Measurements from ENCODE around the gene CCDC14. TPM values are rescaled to one million over a fixed set of nuclear protein-coding genes. Genes with fewer than 3 reads are reported as not detected.

Gene CCDC14
- total RNA-seq, 2 experiments from 2014 or later = 32.4 to 39.5 TPM

DNA sequence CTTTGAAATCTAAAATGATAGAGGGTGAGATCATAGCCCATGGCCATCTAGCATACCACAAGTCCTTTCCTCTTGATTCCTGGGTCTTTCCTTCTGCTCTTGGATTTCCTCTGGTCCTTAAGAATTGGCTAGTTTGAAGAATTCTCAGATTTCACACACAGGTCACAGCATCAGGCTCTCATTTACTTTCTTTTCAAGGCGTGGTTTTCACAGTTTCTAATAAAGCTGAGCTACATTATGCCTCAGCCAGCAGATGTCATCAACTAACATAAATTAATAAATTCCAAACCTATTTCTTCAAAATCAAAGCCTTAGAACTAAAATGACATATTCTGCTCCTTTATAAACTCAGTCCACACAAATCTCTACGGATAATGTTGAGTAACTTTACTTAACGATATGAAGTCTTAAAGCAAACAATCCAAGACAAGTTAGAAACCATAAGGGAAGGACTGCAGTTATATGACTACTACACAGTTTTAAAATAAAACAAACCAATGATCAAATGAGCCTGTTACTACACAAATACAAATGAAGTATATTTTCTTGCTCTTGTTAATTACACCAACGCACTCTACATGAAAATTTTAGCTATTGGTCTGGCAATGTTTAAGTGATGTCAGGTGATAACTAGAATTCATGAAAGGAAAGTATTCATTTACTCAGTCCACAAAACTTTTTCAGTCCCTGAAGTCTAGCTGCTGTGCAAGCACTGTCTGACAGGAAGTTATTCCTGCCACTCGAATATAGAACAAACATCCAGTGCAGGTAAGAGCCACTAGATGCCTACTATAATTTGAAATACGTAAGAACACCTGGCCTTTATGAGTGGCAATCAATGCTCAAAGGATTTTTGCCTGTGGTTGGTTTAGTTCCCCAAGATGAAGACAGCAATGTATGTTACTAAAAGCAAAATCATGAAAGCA, 9.2 kb downstream of the CCDC14 start:
- Mint-ChIP-seq H3K27me3 (no peaks in the 10 kb centered on the region), H3K4me3 (no peak overlapping the region), H3K27ac (no peak overlapping the region), H3K9me3 (no peaks in the 10 kb centered on the region), H3K4me1 (ENCODE audit: low read depth) (no peaks in the 10 kb centered on the region), H3K36me3 (peaks cover 39% of the 10 kb centered on the region)
- ChIA-PET CTCF (interaction anchor here (0.7 to 1.3 kb wide), 3 partner anchors 28 to 209 kb away, joined by 3 to 4 read pairs (median 4); partner anchors contain the start of gene KALRN), POLR2A (no interaction called here)
- intact Hi-C loops (cut with micrococcal nuclease) = no loop called here
- no peak for DNase-seq

- Mint-ChIP-seq H3K4me1 (ENCODE audit: low read depth) (no peaks in the 10 kb centered on the region), H3K27ac (no peak overlapping the region), H3K9me3 (no peaks in the 10 kb centered on the region), H3K36me3 (peaks cover 44% of the 10 kb centered on the region), H3K4me3 (no peak overlapping the region), H3K27me3 (no peaks in the 10 kb centered on the region)
- DNase-seq = no peak
- POLR2A ChIA-PET = no interaction called here
- intact Hi-C loops (cut with micrococcal nuclease) = no loop called here
- CTCF ChIA-PET = no interaction called here
Observed at GRCh38 chr3:123949641-123950040, 11.4 kb downstream of the CCDC14 start.

DNA sequence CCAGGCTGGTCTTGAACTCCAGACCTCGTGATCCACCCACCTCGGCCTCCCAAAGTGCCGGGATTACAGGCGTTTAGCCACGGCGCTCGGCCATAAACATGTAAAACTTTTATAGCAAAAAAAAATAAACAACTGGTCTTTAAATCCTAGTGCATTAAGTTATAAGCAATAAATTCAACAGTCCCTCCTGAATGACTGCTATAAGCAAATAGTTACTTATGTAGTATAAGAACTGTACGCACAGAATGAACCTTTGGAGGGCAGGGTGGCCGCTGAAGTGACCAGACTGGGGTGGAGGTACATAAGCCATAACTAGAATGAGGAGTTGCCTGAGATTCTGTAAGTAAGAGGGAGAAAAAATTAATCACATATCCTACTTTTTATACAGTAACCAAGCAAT, 12.6 kb downstream of the CCDC14 start:
- H3K27me3 Mint-ChIP-seq = no peaks in the 10 kb centered on the region
- DNase-seq = no peak
- no peak overlapping the region for H3K27ac Mint-ChIP-seq
- ChIA-PET CTCF (no interaction called here), POLR2A (no interaction called here)
- no peaks in the 10 kb centered on the region for H3K4me1 Mint-ChIP-seq (ENCODE audit: low read depth)
- H3K36me3 Mint-ChIP-seq = peaks cover 51% of the 10 kb centered on the region
- H3K4me3 Mint-ChIP-seq = no peak overlapping the region
- H3K9me3 Mint-ChIP-seq = no peaks in the 10 kb centered on the region
- intact Hi-C loops (cut with micrococcal nuclease) = no loop called here

DNA sequence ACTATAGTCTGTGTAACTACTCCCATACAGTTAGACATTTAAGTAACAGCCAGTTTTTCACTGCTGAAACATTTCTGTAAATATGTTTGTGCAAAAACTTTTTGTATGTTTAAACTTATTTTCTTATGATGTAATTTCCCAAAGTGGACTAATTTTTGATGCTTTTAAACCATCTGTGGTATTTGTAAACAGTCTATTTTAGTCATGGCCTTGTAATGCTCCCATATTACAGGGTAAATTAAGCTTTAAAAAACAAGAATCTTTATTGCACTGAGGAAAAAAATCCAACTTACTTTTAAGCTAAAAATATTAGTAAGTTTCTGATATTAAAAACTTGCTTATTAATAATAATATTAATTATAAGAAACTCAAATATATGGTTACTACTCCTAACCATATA, 13.5 kb downstream of the CCDC14 start:
- DNase-seq = no peak
- H3K9me3 Mint-ChIP-seq = no peaks in the 10 kb centered on the region
- H3K4me1 Mint-ChIP-seq (ENCODE audit: low read depth) = no peaks in the 10 kb centered on the region
- H3K27ac Mint-ChIP-seq = no peak overlapping the region
- no peaks in the 10 kb centered on the region for H3K27me3 Mint-ChIP-seq
- intact Hi-C loops (cut with micrococcal nuclease) = no loop called here
- H3K4me3 Mint-ChIP-seq = no peak overlapping the region
- ChIA-PET CTCF (no interaction called here), POLR2A (no interaction called here)
- H3K36me3 Mint-ChIP-seq = peaks cover 45% of the 10 kb centered on the region

DNA sequence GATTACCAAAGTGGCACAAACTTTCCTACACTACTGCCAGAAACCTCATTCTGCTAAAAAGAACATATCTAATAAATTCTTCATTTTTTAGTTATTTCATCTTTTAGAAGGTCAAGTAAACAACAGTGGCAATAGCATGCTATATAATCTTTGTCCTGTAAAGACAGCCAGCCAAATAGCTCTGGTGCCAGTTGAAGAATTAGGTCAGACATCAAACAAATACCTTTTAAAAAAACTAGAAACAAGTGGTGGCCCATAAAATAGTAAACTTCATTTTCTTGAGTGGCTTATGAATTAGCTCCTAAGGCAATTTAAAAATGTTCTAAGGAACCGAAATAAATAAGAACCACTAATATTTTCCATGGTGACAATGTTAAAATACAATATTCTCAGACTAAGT, 19.5 kb downstream of the CCDC14 start:
- H3K27me3 Mint-ChIP-seq = no peaks in the 10 kb centered on the region
- ChIA-PET CTCF (interaction anchor here (0.8 to 2.3 kb wide), 2 partner anchors 12 to 39 kb away, joined by 3 to 5 read pairs; no protein-coding TSS in a partner anchor), POLR2A (no interaction called here)
- no peak for DNase-seq
- no peaks in the 10 kb centered on the region for H3K9me3 Mint-ChIP-seq
- H3K36me3 Mint-ChIP-seq = peaks cover 44% of the 10 kb centered on the region
- H3K4me1 Mint-ChIP-seq (ENCODE audit: low read depth) = no peaks in the 10 kb centered on the region
- no peak overlapping the region for H3K27ac Mint-ChIP-seq
- intact Hi-C loops (cut with micrococcal nuclease) = no loop called here
- no peak overlapping the region for H3K4me3 Mint-ChIP-seq

- Mint-ChIP-seq H3K4me1 (ENCODE audit: low read depth) (no peaks in the 10 kb centered on the region), H3K4me3 (no peak overlapping the region)
Observed at GRCh38 chr3:123941121-123941520, 19.9 kb downstream of the CCDC14 start.

GRCh38 chr3:123939706-123940105, 21.3 kb downstream of the CCDC14 start:
- no peaks in the 10 kb centered on the region for H3K4me1 Mint-ChIP-seq (ENCODE audit: low read depth)
- H3K36me3 Mint-ChIP-seq = peaks cover 34% of the 10 kb centered on the region
- H3K27me3 Mint-ChIP-seq = no peaks in the 10 kb centered on the region
- intact Hi-C loops (cut with micrococcal nuclease) = no loop called here
- no peak overlapping the region for H3K4me3 Mint-ChIP-seq
- POLR2A ChIA-PET = no interaction called here
- DNase-seq = no peak
- H3K9me3 Mint-ChIP-seq = no peaks in the 10 kb centered on the region
- CTCF ChIA-PET = interaction anchor here (0.7 kb wide), 1 partner anchor 36 kb away, joined by 4 read pairs; no protein-coding TSS in a partner anchor
- no peak overlapping the region for H3K27ac Mint-ChIP-seq

More at GRCh38 chr3:123941121-123941520, 19.9 kb downstream of the CCDC14 start:
- intact Hi-C loops (cut with micrococcal nuclease) = no loop called here
- no peaks in the 10 kb centered on the region for H3K27me3 Mint-ChIP-seq
- CTCF ChIA-PET = interaction anchor here (0.8 to 2.3 kb wide), 2 partner anchors 12 to 39 kb away, joined by 3 to 5 read pairs; no protein-coding TSS in a partner anchor
- H3K36me3 Mint-ChIP-seq = peaks cover 41% of the 10 kb centered on the region
- H3K27ac Mint-ChIP-seq = no peak overlapping the region
- H3K9me3 Mint-ChIP-seq = no peaks in the 10 kb centered on the region
- DNase-seq = no peak
- POLR2A ChIA-PET = no interaction called here

DNA sequence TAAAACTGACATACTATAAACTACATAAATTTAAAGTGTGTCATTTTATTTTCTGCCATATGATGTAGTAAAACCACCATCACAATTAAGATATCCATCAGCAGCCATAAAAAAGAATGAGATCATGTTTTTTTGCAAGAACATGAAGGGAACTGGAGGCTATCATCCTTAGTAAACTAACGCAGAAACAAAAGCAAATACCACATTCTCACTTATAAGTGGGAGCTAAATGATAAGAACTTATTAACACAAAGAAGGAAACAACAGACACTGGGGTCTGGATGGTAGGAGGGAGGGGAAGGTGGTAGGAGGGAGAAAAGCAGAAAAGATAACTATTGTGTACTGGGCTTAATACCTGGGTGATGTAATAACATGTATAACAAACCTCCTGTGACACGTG, 24.6 kb downstream of the CCDC14 start:
- POLR2A ChIA-PET = no interaction called here
- CTCF ChIA-PET = no interaction called here
- no peaks in the 10 kb centered on the region for H3K27me3 Mint-ChIP-seq
- no peak overlapping the region for H3K4me3 Mint-ChIP-seq
- intact Hi-C loops (cut with micrococcal nuclease) = no loop called here
- DNase-seq = no peak
- no peaks in the 10 kb centered on the region for H3K9me3 Mint-ChIP-seq
- H3K4me1 Mint-ChIP-seq (ENCODE audit: low read depth) = no peaks in the 10 kb centered on the region
- no peak overlapping the region for H3K27ac Mint-ChIP-seq
- peaks cover 37% of the 10 kb centered on the region for H3K36me3 Mint-ChIP-seq

DNA sequence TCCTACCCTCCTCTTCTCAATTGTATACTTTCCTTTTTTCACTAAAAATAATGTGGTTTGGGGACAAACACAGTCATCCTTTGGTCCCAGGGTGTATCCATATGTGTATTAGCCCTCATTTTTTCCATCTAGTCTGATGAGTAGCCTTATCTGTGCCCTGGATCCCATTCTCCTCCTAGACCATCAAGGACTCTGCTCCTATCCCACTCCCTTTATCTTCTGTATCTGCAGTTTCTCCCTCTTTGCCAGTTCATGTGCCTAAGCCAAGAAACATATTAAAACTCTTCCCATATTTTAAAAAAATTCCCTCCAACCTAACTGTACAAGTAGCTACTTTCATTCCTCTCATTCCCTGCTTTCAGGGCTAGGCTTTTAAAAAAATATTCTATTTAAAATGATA, 25.2 kb downstream of the CCDC14 start:
- H3K36me3 Mint-ChIP-seq = peaks cover 36% of the 10 kb centered on the region
- no peaks in the 10 kb centered on the region for H3K9me3 Mint-ChIP-seq
- no peak for DNase-seq
- ChIA-PET POLR2A (no interaction called here), CTCF (no interaction called here)
- no peaks in the 10 kb centered on the region for H3K4me1 Mint-ChIP-seq (ENCODE audit: low read depth)
- no peak overlapping the region for H3K27ac Mint-ChIP-seq
- H3K4me3 Mint-ChIP-seq = no peak overlapping the region
- H3K27me3 Mint-ChIP-seq = no peaks in the 10 kb centered on the region
- intact Hi-C loops (cut with micrococcal nuclease) = no loop called here

- ChIA-PET POLR2A (no interaction called here), CTCF (no interaction called here)
- no peaks in the 10 kb centered on the region for H3K4me1 Mint-ChIP-seq (ENCODE audit: low read depth)
- no peak overlapping the region for H3K27ac Mint-ChIP-seq
- intact Hi-C loops (cut with micrococcal nuclease) = no loop called here
- no peaks in the 10 kb centered on the region for H3K27me3 Mint-ChIP-seq
- DNase-seq = no peak
- H3K4me3 Mint-ChIP-seq = no peak overlapping the region
- H3K36me3 Mint-ChIP-seq = peaks cover 34% of the 10 kb centered on the region
- no peaks in the 10 kb centered on the region for H3K9me3 Mint-ChIP-seq
Observed at GRCh38 chr3:123934250-123934649, 26.8 kb downstream of the CCDC14 start.

DNA sequence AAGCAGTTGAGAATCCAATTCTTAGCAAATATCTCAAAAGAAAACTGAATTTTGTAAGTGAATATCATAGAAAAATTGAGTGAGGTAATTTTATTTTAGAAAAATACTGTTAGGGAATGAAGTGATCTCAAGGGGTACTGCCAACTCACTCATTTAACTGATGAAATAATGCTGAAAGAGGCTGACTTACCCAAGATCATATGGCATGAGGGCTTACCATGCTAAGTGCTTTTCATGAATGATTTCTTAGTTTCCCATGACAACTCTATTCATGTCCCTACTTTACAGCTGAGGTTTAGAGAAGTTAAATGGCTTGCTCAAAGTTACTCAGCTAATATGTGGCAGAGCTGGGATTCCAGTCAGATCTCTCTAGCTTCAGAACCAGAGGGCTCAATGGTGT, 30.6 kb downstream of the CCDC14 start:
- DNase-seq = no peak
- no peak overlapping the region for H3K4me3 Mint-ChIP-seq
- ChIA-PET POLR2A (no interaction called here), CTCF (no interaction called here)
- H3K4me1 Mint-ChIP-seq (ENCODE audit: low read depth) = no peaks in the 10 kb centered on the region
- peaks cover 41% of the 10 kb centered on the region for H3K36me3 Mint-ChIP-seq
- intact Hi-C loops (cut with micrococcal nuclease) = no loop called here
- no peaks in the 10 kb centered on the region for H3K9me3 Mint-ChIP-seq
- no peaks in the 10 kb centered on the region for H3K27me3 Mint-ChIP-seq
- no peak overlapping the region for H3K27ac Mint-ChIP-seq

- intact Hi-C loops (cut with micrococcal nuclease) = no loop called here
- H3K4me1 Mint-ChIP-seq (ENCODE audit: low read depth) = no peaks in the 10 kb centered on the region
- H3K4me3 Mint-ChIP-seq = no peak overlapping the region
- no peaks in the 10 kb centered on the region for H3K27me3 Mint-ChIP-seq
- no peak overlapping the region for H3K27ac Mint-ChIP-seq
- DNase-seq = no peak
- peaks cover 51% of the 10 kb centered on the region for H3K36me3 Mint-ChIP-seq
- ChIA-PET POLR2A (no interaction called here), CTCF (no interaction called here)
- H3K9me3 Mint-ChIP-seq = peaks cover 2% of the 10 kb centered on the region
Observed at GRCh38 chr3:123929325-123929724, 31.7 kb downstream of the CCDC14 start.

DNA sequence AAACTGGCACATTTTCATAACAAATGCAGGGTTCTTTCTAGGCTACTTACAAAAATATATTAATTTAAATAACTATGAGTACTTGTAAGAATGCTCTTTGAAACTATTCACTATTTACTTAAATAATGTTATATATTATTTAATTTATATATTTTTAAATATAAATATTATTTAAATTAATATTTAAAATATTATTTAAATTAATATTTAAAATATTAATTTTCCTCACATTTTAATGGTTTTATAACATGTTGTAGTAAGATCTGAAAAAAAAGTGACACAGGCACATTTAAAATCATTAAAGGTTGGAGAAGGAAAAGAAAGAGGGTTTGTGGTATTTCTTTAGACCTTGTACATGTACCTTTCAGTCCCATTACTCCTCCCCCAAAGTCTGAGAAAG, 34.6 kb downstream of the CCDC14 start:
- no peak for DNase-seq
- Mint-ChIP-seq H3K27me3 (no peaks in the 10 kb centered on the region), H3K4me1 (ENCODE audit: low read depth) (no peaks in the 10 kb centered on the region), H3K27ac (no peak overlapping the region), H3K4me3 (no peak overlapping the region), H3K9me3 (peaks cover 28% of the 10 kb centered on the region), H3K36me3 (peaks cover 64% of the 10 kb centered on the region)
- intact Hi-C loops (cut with micrococcal nuclease) = no loop called here
- POLR2A ChIA-PET = no interaction called here
- CTCF ChIA-PET = no interaction called here
